PC-3 (cell line): Measurements from ENCODE around the gene HOXB6. TPM values are rescaled to one million over a fixed set of nuclear protein-coding genes. Genes with fewer than 3 reads are reported as not detected.

ENCODE experiments used
- ATAC-seq: fragments of 200-7000 bp; cut with Tn5 transposase; 2 replicates; pipeline ENCODE4 v1.9.1; 2020; ENCODE audit warnings: mild to moderate bottlenecking, moderate library complexity
- BruUV-seq: library from RNA; stranded (reverse); fragments of 400-500 nt; replicated peaks from 2 replicates; lab custom pipeline; 2021; lab: Mats Ljungman, UMichigan
- CTCF ChIA-PET: fragments of 300-600 bp; sonication (Branson Sonifier 250); formaldehyde crosslinking; loops from one replicate; lab custom pipeline; 2022; ENCODE audit warnings: antibody characterized with exemption; lab: Charles Lee
- POLR2A ChIA-PET: fragments of 300-600 bp; sonication (Branson Sonifier 250); formaldehyde crosslinking; loops from one replicate; lab custom pipeline; 2022; ENCODE audit warnings: antibody characterized with exemption; ENCODE audit not compliant: unreplicated experiment; lab: Charles Lee
- DNase-seq: peaks from one replicate; pipeline ENCODE4 v3.0.0-alpha.2; 2015
- H2AFZ ChIP-seq: fragments of 300-600 bp; sonication (generic); 2 replicates; pipeline ENCODE4 v1.6.0; 2016; ENCODE audit warnings: antibody characterized with exemption, low read length
- H3F3A ChIP-seq: fragments of 300-600 bp; sonication (generic); one replicate; pipeline ENCODE4 v1.6.0; 2017; ENCODE audit warnings: antibody characterized with exemption, low read length, control low read depth, mild to moderate bottlenecking; ENCODE audit not compliant: unreplicated experiment
- H3K27ac ChIP-seq: fragments of 300-600 bp; sonication (generic); 2 replicates; pipeline ENCODE4 v1.5.1; 2016; ENCODE audit warnings: mild to moderate bottlenecking, low read length
- H3K27me3 ChIP-seq: fragments of 300-600 bp; sonication (generic); 2 replicates; pipeline ENCODE4 v1.6.1; 2016; ENCODE audit warnings: low read length, mixed read lengths
- H3K36me3 ChIP-seq: fragments of 300-600 bp; sonication (generic); 2 replicates; pipeline ENCODE4 v1.6.1; 2016; ENCODE audit warnings: low read depth, mixed run types, low read length, mixed read lengths
- H3K4me1 ChIP-seq: fragments of 300-600 bp; sonication (generic); 2 replicates; pipeline ENCODE4 v1.5.1; 2016; ENCODE audit warnings: low read length; ENCODE audit not compliant: insufficient read depth
- H3K4me2 ChIP-seq: fragments of 300-600 bp; sonication (generic); 2 replicates; pipeline ENCODE4 v1.6.0; 2016; ENCODE audit warnings: low read length
- H3K4me3 ChIP-seq: fragments of 300-600 bp; sonication (generic); 2 replicates; pipeline ENCODE4 v1.5.1; 2016; ENCODE audit warnings: mild to moderate bottlenecking, low read length, mixed read lengths
- H3K79me2 ChIP-seq: fragments of 300-600 bp; sonication (generic); 2 replicates; pipeline ENCODE4 v1.6.1; 2017; ENCODE audit warnings: low read length, mixed read lengths
- H3K9ac ChIP-seq: fragments of 300-600 bp; sonication (generic); 2 replicates; pipeline ENCODE4 v1.6.0; 2016; ENCODE audit warnings: mild to moderate bottlenecking, low read length
- H3K9me2 ChIP-seq: fragments of 300-600 bp; sonication (generic); replicated peaks from 2 replicates; pipeline ENCODE4 v1.6.1; 2016; ENCODE audit warnings: mixed run types, low read length, mixed read lengths
- H3K9me3 ChIP-seq: fragments of 300-600 bp; sonication (generic); 2 replicates; pipeline ENCODE4 v1.6.1; 2016; ENCODE audit warnings: low read length, mixed read lengths
- H4K20me1 ChIP-seq: fragments of 300-600 bp; sonication (generic); 2 replicates; pipeline ENCODE4 v1.6.1; 2016; ENCODE audit warnings: low read length, mixed read lengths
- CTCF ChIP-seq: fragments of 300-600 bp; sonication (generic); conservative IDR thresholded peaks from 2 replicates; pipeline ENCODE4 v1.5.1; 2017; ENCODE audit warnings: antibody characterized with exemption, low read depth, mild to moderate bottlenecking, low read length
- EZH2 ChIP-seq: fragments of 300-600 bp; sonication (generic); IDR thresholded peaks from one replicate; pipeline ENCODE4 v1.6.1; 2017; ENCODE audit warnings: antibody characterized with exemption, mild to moderate bottlenecking, low read length; ENCODE audit not compliant: unreplicated experiment
- EZH2phosphoT487 ChIP-seq: fragments of 300-600 bp; sonication (generic); IDR thresholded peaks from 2 replicates; pipeline ENCODE4 v1.6.1; 2018; ENCODE audit warnings: mild to moderate bottlenecking, antibody characterized with exemption, low read length, borderline replicate concordance
- intact Hi-C: fragments of 100-400 bp; cut with micrococcal nuclease; formaldehyde crosslinking; loops from 2 replicates; pipeline ENCODE4 v1.9.0; 2023
- total RNA-seq: library from RNA; depleted of rRNA; stranded (reverse); fragments of >200 nt; gene quantifications from 2 replicates; pipeline ENCODE4 v1.2.3, GENCODE V29; 2014

HOXB6 gene
- total RNA-seq, 1 experiment from 2014 or later: 9.5 TPM

- DNase-seq (no peak), ATAC-seq (no peak)
- Histone ChIP-seq H3K4me3 (no peak overlapping the region), H3K9me3 (no peaks in the 10 kb centered on the region), H3K79me2 (no peaks in the 10 kb centered on the region), H2AFZ (no peak overlapping the region), H3K9me2 (no peaks in the 10 kb centered on the region), H3K4me2 (no peak overlapping the region), H3F3A (no peaks in the 10 kb centered on the region), H4K20me1 (no peaks in the 10 kb centered on the region), H3K27me3 (peaks cover 47% of the 10 kb centered on the region), H3K36me3 (no peaks in the 10 kb centered on the region), H3K4me1 (peaks cover 29% of the 10 kb centered on the region), H3K27ac (no peak overlapping the region), H3K9ac (no peak overlapping the region)
- ChIA-PET POLR2A (no interaction called here), CTCF (no interaction called here)
- BruUV-seq: no TSS peak
- intact Hi-C loops: no loop called here
- TF ChIP-seq CTCF (no peak), EZH2phosphoT487 (no peak), EZH2 (no peak)
Observed at GRCh38 chr17:48622857-48623256, 18.1 kb upstream of the HOXB6 start.

GRCh38 chr17:48621410-48622392 is 16.9 kb upstream of the HOXB6 start:
- no peak overlapping the region for H2AFZ ChIP-seq
- H3K36me3 ChIP-seq: no peaks in the 10 kb centered on the region
- no TSS peak for BruUV-seq
- no peak overlapping the region for H3K27ac ChIP-seq
- no peaks in the 10 kb centered on the region for H3F3A ChIP-seq
- TF ChIP-seq EZH2phosphoT487: no peak
- TF ChIP-seq EZH2: no peak
- TF ChIP-seq CTCF: no peak
- no peaks in the 10 kb centered on the region for H3K79me2 ChIP-seq
- H3K4me1 ChIP-seq: peaks cover 30% of the 10 kb centered on the region
- peaks cover 47% of the 10 kb centered on the region for H3K27me3 ChIP-seq
- no peak overlapping the region for H3K4me3 ChIP-seq
- H3K9me3 ChIP-seq: no peaks in the 10 kb centered on the region
- DNase-seq (no peak), ATAC-seq (no peak)
- intact Hi-C loops: no loop called here
- no peaks in the 10 kb centered on the region for H3K9me2 ChIP-seq
- POLR2A ChIA-PET: no interaction called here
- H4K20me1 ChIP-seq: no peaks in the 10 kb centered on the region
- H3K4me2 ChIP-seq: no peak overlapping the region
- CTCF ChIA-PET: no interaction called here
- no peak overlapping the region for H3K9ac ChIP-seq
